NCI-H69 (cell line): ENCODE measurements around the gene NEURL1.
A peak's percentile ranks its signal among the peaks of the same experiment; 100 is the strongest.
"Not testable (repeated sequence)": the region's sequence is repeated elsewhere in the genome, so short reads cannot be mapped to it uniquely, and the experiment has no call there.

Source experiments
- DNase-seq: peaks from one replicate; lab custom pipeline; 2025; lab: John Stamatoyannopoulos, UW

The NEURL1 gene

DNA sequence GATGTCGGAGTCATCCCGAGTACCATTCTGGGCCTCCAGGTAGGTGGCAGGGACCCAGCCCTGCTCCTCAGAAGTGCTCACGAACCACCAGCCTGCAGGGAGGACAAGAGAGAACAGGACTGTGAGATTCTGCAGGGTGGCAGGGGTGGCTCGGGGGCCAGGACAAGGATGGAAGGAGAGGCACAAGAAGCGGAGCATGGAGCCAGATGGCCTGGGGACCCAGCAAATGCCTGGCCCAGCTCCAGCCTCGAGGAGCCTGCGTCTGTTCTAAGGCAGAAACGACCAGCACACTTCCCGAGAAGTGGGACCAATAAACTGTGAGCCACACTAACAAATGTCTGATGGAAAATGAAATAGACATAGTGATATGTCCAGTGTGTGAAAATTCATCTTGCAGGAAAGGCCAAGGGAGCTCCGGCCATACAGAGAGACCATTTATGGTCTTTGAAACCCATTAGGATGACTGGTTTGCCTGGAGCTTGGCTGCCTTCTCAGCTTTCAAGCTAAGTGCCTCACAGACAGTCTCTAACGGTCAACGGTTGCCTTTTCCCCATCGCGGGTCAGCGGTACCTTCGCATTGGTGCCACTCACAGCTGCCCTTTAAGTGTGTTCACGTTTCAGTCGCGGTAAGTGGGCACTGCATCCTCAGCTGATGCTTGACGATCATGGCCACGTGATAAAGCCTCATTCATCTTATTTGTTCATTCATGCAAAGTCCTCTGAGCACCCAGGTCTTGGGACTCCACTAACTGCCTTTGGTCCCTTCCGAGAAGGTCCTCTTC lies 133.8 kb downstream of the NEURL1 start:
- DNase-seq: no peak

DNA sequence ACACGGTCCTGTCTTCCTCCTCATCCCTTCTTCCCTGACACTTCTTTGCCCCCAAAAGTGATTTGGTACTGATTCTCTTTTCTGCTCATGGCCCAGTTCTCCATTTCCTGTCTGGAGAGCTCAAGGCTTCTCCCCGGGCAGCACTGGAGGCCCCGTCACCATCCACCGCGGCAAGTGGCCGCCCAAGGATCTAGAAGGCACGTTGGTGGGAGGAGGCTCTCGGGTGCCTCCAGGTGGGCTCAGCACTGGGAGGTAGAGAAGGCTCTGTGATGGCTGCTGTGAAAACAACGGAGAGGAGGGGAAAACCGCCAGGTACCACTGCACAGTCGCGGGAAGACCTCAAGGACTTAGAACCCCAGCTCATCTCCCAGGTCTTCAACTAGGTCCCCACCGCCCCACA lies 134.4 kb downstream of the NEURL1 start:
- no peak for DNase-seq

DNA sequence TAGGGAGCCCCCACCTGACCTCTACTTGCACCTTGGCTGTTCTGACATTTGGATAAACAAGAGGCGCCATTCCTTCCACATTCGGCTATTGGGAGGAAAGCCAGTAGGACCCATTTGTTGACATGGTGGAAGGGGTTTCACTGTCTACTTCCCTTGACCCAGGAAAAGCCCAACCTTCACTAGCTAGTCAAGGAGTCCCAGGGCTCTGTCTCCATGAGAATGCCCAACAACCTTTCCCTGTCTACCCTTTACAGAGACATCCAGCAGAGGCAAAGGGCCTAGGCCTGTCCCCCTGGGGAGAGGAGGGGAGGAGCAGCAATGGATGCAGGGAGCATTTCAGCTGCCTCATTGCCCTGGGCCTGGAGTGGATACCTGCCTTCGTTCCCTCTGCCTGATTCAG lies 136.1 kb downstream of the NEURL1 start:
- DNase-seq: no peak

DNA sequence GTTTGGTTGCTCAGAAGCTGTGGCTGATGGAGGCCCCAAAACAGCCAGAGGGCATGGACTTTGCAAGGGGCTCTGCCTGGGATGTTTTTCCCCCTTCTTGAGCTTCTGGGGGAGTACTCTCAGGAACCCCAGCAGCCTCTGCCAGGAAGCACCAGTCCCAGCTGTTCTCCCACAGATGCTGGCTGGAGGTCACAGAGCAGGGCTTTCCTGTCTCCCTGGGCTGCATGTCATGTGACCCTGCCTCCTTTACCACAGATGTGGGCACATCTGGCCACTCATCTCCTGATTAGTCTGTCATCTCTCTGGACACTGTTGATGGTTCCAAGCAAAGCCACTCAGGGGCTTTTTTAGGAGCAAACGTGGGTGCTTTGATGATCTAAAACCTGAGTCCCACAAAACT lies 136.7 kb downstream of the NEURL1 start:
- DNase-seq: no peak

DNA sequence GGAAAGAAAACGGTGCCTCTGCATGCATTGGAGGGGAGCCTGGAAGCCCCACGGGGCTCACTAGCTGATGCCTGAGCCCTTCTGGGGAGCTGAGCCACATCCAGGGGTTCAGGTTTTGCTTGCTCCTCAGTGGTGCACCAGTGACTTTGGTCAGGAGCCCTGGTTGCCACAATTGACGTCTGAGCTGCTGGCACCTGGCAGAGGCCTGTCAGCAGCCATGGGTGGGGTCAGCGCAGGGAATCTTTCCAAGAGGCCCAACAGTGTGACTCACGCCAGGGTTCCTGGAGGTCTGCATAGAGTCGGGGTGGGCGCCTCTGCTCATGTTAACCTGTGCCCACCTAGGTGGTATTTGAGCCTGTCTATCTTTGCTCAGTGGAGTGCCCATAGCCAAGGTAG lies 138.7 kb downstream of the NEURL1 start:
- DNase-seq: no peak

DNA sequence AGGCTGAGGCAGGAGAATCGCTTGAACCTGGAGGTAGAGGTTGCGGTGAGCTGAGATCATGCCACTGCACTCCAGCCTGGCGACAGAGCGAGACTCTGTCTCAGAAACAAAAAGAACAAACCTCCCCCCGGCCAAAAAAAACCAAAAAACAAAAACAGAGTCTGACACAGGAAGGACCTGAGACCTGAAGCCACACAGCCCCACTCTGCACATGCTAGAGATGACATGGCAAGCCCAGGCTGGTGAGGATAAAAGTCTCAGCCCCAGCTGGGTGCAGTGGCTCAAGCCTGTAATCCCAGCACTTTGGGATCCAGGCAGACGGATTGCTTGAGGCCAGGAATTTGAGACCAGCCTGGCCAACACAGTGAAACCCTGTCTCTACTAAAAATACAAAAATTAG lies 139.4 kb downstream of the NEURL1 start:
- not testable (repeated sequence) for DNase-seq

DNA sequence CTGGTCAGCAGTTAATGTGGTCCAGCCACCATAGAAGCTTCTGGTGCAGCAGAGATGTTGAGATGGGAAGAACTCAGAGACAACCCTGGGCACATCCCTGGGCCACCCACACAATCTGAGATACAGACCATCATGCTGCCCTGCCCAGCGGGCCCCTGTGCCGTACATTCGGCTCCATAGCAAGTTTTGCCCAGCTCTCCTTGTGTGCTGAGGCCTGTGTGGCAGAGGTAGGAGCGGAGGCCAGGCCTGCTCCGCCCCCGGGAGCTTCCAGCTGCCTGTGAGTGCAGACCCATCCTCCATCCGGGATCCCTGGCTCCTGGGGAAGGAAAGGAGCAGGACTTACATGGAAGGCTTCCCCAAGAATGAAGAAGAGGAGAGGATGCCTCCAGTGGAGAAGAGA lies 140.3 kb downstream of the NEURL1 start:
- DNase-seq: no peak

DNA sequence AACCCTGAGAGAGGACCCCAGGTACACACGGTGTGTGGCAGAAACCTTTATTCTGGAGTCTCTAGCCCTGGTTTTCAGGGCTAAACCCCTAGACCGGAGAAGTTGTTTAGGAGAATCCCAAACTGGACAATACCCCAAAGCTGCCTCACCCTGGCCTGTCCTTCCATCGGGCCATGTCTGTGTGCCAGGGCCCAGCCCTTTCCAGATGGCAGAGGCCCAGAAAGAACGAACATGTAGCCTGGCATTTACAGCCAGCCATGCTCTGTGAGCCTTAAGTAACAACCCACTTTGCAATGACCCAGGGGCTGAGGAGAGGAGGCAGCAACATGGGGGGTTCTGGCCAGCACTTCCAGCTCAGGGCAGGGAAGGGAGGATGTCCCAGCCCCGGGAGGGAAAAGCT lies 142.1 kb downstream of the NEURL1 start:
- DNase-seq: no peak

DNA sequence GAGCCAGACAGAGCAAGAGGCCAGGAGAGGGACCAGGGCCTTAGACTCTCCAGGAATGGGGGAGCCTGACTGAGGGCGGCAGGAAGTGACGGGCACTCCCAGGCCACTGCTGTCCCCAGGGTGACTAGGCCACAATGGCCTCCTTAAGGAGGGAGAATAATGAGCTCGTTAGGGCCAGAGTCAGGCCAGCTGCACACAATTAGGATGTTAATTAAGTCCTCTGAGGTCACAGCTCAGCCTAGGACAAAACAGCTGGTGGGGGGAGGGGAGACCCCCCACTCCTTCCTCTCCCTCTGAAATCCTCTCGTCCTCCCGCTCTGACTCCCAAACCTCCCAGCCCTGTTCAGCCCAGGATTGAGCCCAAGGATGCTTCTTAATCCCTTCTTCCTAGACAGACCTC lies 143.0 kb downstream of the NEURL1 start:
- DNase-seq: peak; percentile 8

DNA sequence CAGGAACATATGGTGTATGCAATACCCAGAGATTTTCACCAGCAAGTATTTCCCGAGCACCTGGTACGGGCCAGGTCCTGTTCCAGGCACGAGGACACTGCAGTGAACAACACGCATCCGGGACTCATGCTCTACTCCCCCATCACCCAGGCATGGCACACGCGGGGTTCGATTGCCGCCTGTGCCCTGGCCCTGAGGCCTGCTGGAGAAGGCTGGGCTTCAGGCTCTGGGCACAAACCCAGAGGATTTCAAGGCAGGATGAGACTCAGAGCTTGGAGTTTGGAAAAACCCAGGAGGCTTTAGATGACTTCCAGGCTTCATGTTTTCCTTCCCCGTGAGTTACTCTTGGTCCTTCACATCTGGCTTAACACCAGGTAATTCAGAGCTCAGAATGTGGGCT lies 143.5 kb downstream of the NEURL1 start:
- no peak for DNase-seq

DNA sequence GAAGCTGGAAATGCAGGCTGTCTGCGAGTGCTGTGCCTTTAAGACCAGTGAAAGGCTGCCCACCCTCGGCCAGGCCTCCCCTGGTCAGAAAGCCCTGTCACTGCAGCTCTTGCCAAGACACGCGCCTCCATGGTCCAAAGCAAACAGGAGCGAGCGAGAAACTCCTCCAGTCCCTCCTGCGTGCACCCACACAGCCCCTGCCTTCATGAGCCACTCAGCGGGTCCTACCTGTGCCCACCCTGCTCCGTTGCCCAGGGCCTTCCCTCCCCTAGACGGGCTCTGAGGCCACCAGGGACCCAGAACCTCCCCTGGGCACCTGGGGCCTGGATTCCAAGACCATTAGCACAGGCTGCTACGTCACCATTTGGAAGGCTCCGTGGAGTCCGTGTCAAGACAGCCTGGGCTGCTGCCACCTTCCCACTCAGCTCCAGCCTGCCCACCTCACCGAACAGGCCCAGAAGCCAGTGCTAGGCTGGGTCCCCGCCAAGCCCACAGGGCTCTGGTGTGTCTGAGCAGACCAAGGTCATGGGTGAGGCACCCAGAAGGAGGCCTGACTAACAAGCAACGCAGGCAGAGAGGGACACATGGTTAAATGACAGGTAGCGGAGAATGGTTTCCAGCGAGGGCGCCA lies 144.5 kb downstream of the NEURL1 start:
- DNase-seq: no peak

DNA sequence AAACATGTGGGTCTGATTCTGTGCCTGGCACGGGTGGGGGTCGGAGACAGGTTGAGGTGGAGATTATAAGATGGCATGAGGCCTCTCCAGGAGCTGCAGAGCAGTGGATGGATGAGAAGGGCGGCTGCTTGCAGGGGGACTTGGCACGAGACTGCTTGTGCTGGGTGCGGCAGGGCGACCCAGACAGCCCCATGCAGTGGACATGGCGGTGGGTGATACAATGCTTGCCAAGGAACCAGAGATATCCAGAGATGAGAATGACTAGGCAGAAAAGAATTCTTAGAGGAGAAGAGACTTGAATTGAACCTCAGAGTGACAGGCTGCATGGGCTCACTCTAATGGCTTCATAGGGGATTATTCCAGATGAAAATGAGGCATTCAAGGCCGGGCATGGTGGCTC lies 145.4 kb downstream of the NEURL1 start:
- DNase-seq: no peak

DNA sequence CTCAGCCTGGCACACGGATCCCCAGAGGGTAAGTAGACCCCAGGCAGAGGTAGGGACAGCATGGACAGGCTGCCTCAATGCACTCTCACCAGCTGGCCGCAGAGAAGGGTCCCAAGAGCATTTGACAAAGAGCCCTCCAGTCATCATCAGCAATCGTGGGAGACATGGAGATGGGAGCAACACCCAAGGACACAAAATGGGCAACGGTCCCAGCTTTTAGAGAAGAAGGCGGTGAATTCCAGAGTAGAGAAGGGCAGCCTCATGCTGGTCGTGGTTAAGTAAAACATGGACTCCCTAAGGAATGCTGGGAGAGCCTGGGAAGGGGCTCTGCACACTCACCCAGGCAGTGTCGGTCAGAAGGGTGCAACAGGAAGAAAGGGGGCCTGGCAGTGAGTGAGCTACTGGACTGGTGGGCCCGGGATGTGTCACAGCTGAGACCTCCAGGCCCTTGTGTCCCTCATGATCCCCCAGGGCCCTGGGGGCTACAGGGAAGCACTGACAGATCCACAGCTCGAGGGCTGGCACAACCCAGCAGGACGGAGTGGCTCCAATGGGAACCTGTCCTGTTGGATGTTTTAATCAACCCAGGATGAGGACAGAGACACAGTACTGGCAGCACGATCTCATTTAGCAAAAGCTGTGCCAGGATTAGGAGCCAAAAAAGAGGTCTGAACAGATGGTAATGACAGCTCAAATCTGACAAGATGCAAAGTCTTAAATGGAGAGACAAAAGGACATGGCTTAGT lies 147.1 kb downstream of the NEURL1 start:
- DNase-seq: no peak

DNA sequence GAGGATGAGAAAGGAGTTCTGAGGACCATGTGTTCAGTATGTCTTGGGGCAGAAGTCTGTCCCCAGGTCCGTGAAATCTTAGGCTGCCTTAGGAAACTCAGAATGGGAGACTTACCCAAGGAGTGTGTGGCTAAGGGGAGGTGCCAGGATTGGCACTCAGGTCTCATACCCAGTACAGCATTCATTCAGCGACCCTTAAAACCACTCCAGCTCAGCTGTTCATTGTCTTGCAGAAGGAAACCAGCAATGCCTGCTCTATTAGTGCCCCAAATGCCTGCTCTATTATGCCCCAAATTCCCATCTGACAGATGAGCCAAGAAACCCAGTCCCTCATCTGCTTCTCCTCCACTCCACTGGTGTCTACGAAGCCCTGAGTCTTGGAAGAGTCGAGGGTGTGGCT lies 147.8 kb downstream of the NEURL1 start:
- no peak for DNase-seq
